Smooth muscle cell of the pulmonary artery (primary cell): ENCODE results near the gene MYRIP. TPM values are rescaled to one million over a fixed set of nuclear protein-coding genes. Genes with fewer than 3 reads are reported as not detected.

Source experiments
- total RNA-seq: library from RNA; depleted of rRNA; stranded (reverse); fragments of >200 nt; gene quantifications from 2 replicates; pipeline ENCODE4 v1.2.3, GENCODE V29; 2014

MYRIP gene
- total RNA-seq = 0.85 and 4.3 TPM in 2 replicates

GRCh38 chr3:39809181-39809994 lies at the start of gene MYRIP:
Gene MYRIP (plus strand): TSS chr3:39809609. CDS start chr3:39900817, 91,208 bp downstream.

GRCh38 chr3:40309418-40309924 lies 500.1 kb downstream of the MYRIP start, which contains the start of gene EIF1B:
Gene EIF1B (plus strand): TSS chr3:40309707. CDS start chr3:40309942, 235 bp downstream.

